K562 (cell line): Measurements from ENCODE around the gene TEX30. TPM values are rescaled to one million over a fixed set of nuclear protein-coding genes. Genes with fewer than 3 reads are reported as not detected.

Source experiments
- ATAC-seq: fragments of 200-7000 bp; cut with Tn5 transposase; 3 replicates; pipeline ENCODE4 v1.9.1; 2020; ENCODE audit warnings: moderate library complexity
- BruUV-seq: library from RNA; stranded (reverse); fragments of 400-500 nt; replicated peaks from 2 replicates; lab custom pipeline; 2021; lab: Mats Ljungman, UMichigan
- CTCF ChIA-PET: fragments of 300-600 bp; formaldehyde crosslinking; extraction: SDS; loops from one replicate; lab custom pipeline; 2021; ENCODE audit warnings: low intra/inter-chr PET ratio; lab: Yijun Ruan, JAX
- POLR2A ChIA-PET: fragments of 300-600, 350-650 bp; sonication (Branson Sonifier 250); formaldehyde crosslinking; extraction: SDS; loops from one replicate; lab custom pipeline; 2021; ENCODE audit warnings: antibody characterized with exemption, inconsistent platforms; lab: Yijun Ruan, JAX
- DNase-seq, 4 experiments: peaks; one replicate each; pipeline versions ENCODE4 v3.0.0 to v3.0.0-alpha.2; 2011 to 2018; ENCODE audit warnings: low spot score in 3 of 4, mixed read lengths in 3 of 4; ENCODE audit errors: extremely low read depth in 1 of 4
- FAIRE-seq: peaks from 2 replicates; lab custom pipeline; 2011; peaks lifted over from hg19 to GRCh38; lab: Jason Lieb, UNC
- H2AFZ ChIP-seq: 2 replicates; pipeline ENCODE4 v1.6.0; 2011; ENCODE audit warnings: low read depth, low read length, control low read depth, inconsistent platforms
- H3K27ac ChIP-seq: fragments of 200-600 bp; 3 replicates; pipeline ENCODE4 v1.8.0; 2011; ENCODE audit warnings: low read depth, mild to moderate bottlenecking, control low read depth, inconsistent platforms, low read length, moderate library complexity, mixed read lengths; ENCODE audit errors: extremely low read depth
- H3K27me3 ChIP-seq, 2 experiments: fragments of 300-600 bp in 1 of 2; 2 replicates in 1 of 2; 3 replicates in 1 of 2; pipeline versions ENCODE4 v1.6.0 to v1.8.0; 2011; ENCODE audit warnings: inconsistent platforms in 2 of 2, low read length in 2 of 2, mild to moderate bottlenecking in 1 of 2, mixed read lengths in 1 of 2, moderate library complexity in 1 of 2; ENCODE audit not compliant: control insufficient read depth in 2 of 2, insufficient read depth in 2 of 2
- H3K36me3 ChIP-seq: fragments of 300-600 bp; 3 replicates; pipeline ENCODE4 v1.8.0; 2011; ENCODE audit warnings: mild to moderate bottlenecking, low read length, inconsistent platforms; ENCODE audit not compliant: control insufficient read depth, insufficient read depth
- H3K4me1 ChIP-seq, 2 experiments: fragments of 200-600 bp in 1 of 2; replicated peaks in 1 of 2; 2 replicates in 1 of 2; 3 replicates in 1 of 2; pipeline versions ENCODE4 v1.5.1 to v1.8.0; 2011; ENCODE audit warnings: inconsistent platforms in 2 of 2, low read length in 2 of 2, mild to moderate bottlenecking in 1 of 2, mixed read lengths in 1 of 2, moderate library complexity in 1 of 2; ENCODE audit not compliant: control insufficient read depth in 2 of 2, insufficient read depth in 2 of 2
- H3K4me2 ChIP-seq: 2 replicates; pipeline ENCODE4 v1.6.1; 2011; ENCODE audit warnings: low read length, control low read depth, inconsistent platforms, mixed read lengths; ENCODE audit not compliant: insufficient read depth
- H3K4me3 ChIP-seq: fragments of 200-600 bp; sonication (generic), shearing (Covaris generic); 2 replicates; pipeline ENCODE4 v1.5.1; 2016; ENCODE audit warnings: control low read depth, inconsistent platforms
- H3K79me2 ChIP-seq: fragments of 200-600 bp; 3 replicates; pipeline ENCODE4 v1.8.0; 2011; ENCODE audit warnings: low read length, inconsistent platforms; ENCODE audit not compliant: control insufficient read depth, insufficient read depth
- H3K9ac ChIP-seq, 2 experiments: 2 replicates each; pipeline versions ENCODE4 v1.6.0 to v1.6.1; 2011; ENCODE audit warnings: low read depth in 2 of 2, low read length in 2 of 2, control low read depth in 1 of 2, inconsistent platforms in 1 of 2, mild to moderate bottlenecking in 1 of 2, mixed read lengths in 1 of 2; ENCODE audit not compliant: insufficient read depth in 1 of 2
- H3K9me1 ChIP-seq: one replicate; pipeline ENCODE4 v1.6.0; 2011; ENCODE audit warnings: inconsistent platforms, mild to moderate bottlenecking, low read length, moderate library complexity; ENCODE audit not compliant: control insufficient read depth, insufficient read depth
- H3K9me3 ChIP-seq: replicated peaks from 2 replicates; pipeline ENCODE4 v1.5.1; 2011; ENCODE audit warnings: low read depth, low read length, inconsistent platforms; ENCODE audit not compliant: control insufficient read depth, insufficient read depth
- H4K20me1 ChIP-seq: replicated peaks from 2 replicates; pipeline ENCODE4 v1.6.1; 2011; ENCODE audit warnings: low read length, inconsistent platforms, mixed read lengths; ENCODE audit not compliant: control insufficient read depth, insufficient read depth
- BHLHE40 ChIP-seq: IDR thresholded peaks from 2 replicates; pipeline ENCODE4 v1.6.1; 2011; ENCODE audit warnings: low read length, improper control_type of control experiment
- FOXP1 ChIP-seq: sonication (generic); formaldehyde crosslinking; IDR thresholded peaks from 2 replicates; pipeline ENCODE4 v1.8.0; 2022; ENCODE audit warnings: mild to moderate bottlenecking, missing genetic modification reagents
- FUS ChIP-seq: fragments of 200-400 bp; formaldehyde crosslinking; optimal IDR thresholded peaks from 2 replicates; pipeline ENCODE3; 2017; ENCODE audit warnings: low read depth, low read length
- HDGF ChIP-seq: fragments of 450-650 bp; IDR thresholded peaks from 2 replicates; pipeline ENCODE4 v1.6.1; 2016
- KDM4B ChIP-seq, 2 experiments: fragments of 450-650 bp in 1 of 2; sonication (generic) in 1 of 2; IDR thresholded peaks; 2 replicates each; pipeline ENCODE4 v1.6.1; 2016 to 2017; ENCODE audit warnings: borderline replicate concordance in 2 of 2, antibody characterized with exemption in 1 of 2, low read depth in 1 of 2, mild to moderate bottlenecking in 1 of 2
- RAD21 ChIP-seq, 2 experiments: fragments of 250-450 bp in 1 of 2; fragments of 450-650 bp in 1 of 2; sonication (Bioruptor Pico) in 1 of 2; formaldehyde crosslinking in 1 of 2; IDR thresholded peaks in 1 of 2; conservative IDR thresholded peaks in 1 of 2; 2 replicates each; pipeline versions ENCODE4 v1.4.0 to v1.8.0; 2020 to 2022; ENCODE audit warnings: mild to moderate bottlenecking in 2 of 2, moderate library complexity in 1 of 2
- RFX5 ChIP-seq: IDR thresholded peaks from 2 replicates; pipeline ENCODE4 v1.6.1; 2011; ENCODE audit warnings: low read depth, mild to moderate bottlenecking, improper control_type of control experiment, low read length
- SMARCA4 ChIP-seq: fragments of 450-650 bp; IDR thresholded peaks from 2 replicates; pipeline ENCODE4 v1.6.1; 2016
- SRSF7 ChIP-seq: fragments of 200-400 bp; formaldehyde crosslinking; optimal IDR thresholded peaks from 2 replicates; pipeline ENCODE3; 2017; ENCODE audit warnings: mild to moderate bottlenecking, low read depth, low read length
- TCF7L2 ChIP-seq: fragments of 150-350 bp; IDR thresholded peaks from 2 replicates; pipeline ENCODE4 v1.6.1; 2016; ENCODE audit warnings: low read depth, mild to moderate bottlenecking, low read length, moderate library complexity
- ZNF134 ChIP-seq: fragments of 250-450 bp; sonication (Bioruptor Pico); conservative IDR thresholded peaks from 2 replicates; pipeline ENCODE4 v1.4.0; 2020
- ZNF239 ChIP-seq: fragments of 250-450 bp; sonication (Bioruptor Pico); IDR thresholded peaks from 2 replicates; pipeline ENCODE4 v1.4.0; 2020; ENCODE audit warnings: mild to moderate bottlenecking
- ZNF311 ChIP-seq: fragments of 250-450 bp; sonication (Bioruptor Pico); IDR thresholded peaks from 2 replicates; pipeline ENCODE4 v1.4.0; 2020; ENCODE audit warnings: mild to moderate bottlenecking, moderate library complexity
- ZNF561 ChIP-seq: fragments of 450-650 bp; formaldehyde crosslinking; conservative IDR thresholded peaks from 2 replicates; pipeline ENCODE4 v1.4.0; 2020; ENCODE audit warnings: mild to moderate bottlenecking, moderate library complexity
- WGBS: fragments of 100-300 bp; shearing (Covaris generic); methylation state at CpG from one replicate; pipeline ENCODE4 v1.1.6; 2016; ENCODE audit warnings: low coverage, mixed read lengths; ENCODE audit not compliant: insufficient coverage; ENCODE audit errors: missing lambda C conversion rate; 5-methylcytosine and 5-hydroxymethylcytosine counted together
- in situ Hi-C: fragments of 300-500 bp; cut with MboI; formaldehyde crosslinking; loops from 4 replicates; pipeline ENCODE4 v1.15.0; 2018; ENCODE audit warnings: inconsistent platforms, mixed read lengths
- intact Hi-C: fragments of 100-400 bp; cut with micrococcal nuclease; formaldehyde crosslinking; loops from 2 replicates; pipeline ENCODE4 v1.14.2; 2022
- polyA plus RNA-seq, 8 experiments: library from polyadenylated mRNA; depleted of rRNA in 4 of 8; stranded (reverse) in 5 of 8; unstranded in 3 of 8; fragments of >200 nt; fragmentation: Nextera tagmentation in 2 of 8; fragmentation: Illumina TruSeq in 1 of 8; extraction: Ambion mirVana in 2 of 8; extraction: Trizol in 1 of 8; gene quantifications; 2 replicates each; pipeline versions ENCODE4 v1.2.1 to v1.2.3, GENCODE V29; 2011 to 2014; ENCODE audit warnings: inconsistent platforms in 1 of 8, missing spikeins in 1 of 8
- total RNA-seq, 7 experiments: library from RNA; depleted of rRNA in 6 of 7; stranded (reverse); fragments of >200 nt in 6 of 7; fragmentation: Illumina TruSeq in 2 of 7; extraction: Trizol in 2 of 7; gene quantifications; 2 replicates each; pipeline versions ENCODE4 v1.2.1 to v1.2.3, GENCODE V29; 2011 to 2021; ENCODE audit warnings: low replicate concordance in 1 of 7
- TF ChIP-seq, protein P1 (sequence below): fragments of 250-450 bp; sonication (Bioruptor Pico); IDR thresholded peaks from 2 replicates; pipeline ENCODE4 v1.8.0; 2021; ENCODE audit warnings: mild to moderate bottlenecking, moderate library complexity
- TF ChIP-seq, protein P2 (sequence below): fragments of 450-650 bp; IDR thresholded peaks from 2 replicates; pipeline ENCODE4 v1.6.1; 2018; ENCODE audit not compliant: partially characterized antibody
- TF ChIP-seq, protein P3 (sequence below): fragments of 200-800 bp; sonication (Bioruptor generic); IDR thresholded peaks from 2 replicates; pipeline ENCODE4 v1.6.1; 2017; ENCODE audit warnings: missing genetic modification characterization, missing compliant biosample characterization

TEX30 gene
- total and polyA plus RNA-seq, 9 of the 15 experiments (the other 6 are each of a cell fraction or from before 2014, with no cell fraction given): 24.1 to 143 (median 37.3) TPM

DNA sequence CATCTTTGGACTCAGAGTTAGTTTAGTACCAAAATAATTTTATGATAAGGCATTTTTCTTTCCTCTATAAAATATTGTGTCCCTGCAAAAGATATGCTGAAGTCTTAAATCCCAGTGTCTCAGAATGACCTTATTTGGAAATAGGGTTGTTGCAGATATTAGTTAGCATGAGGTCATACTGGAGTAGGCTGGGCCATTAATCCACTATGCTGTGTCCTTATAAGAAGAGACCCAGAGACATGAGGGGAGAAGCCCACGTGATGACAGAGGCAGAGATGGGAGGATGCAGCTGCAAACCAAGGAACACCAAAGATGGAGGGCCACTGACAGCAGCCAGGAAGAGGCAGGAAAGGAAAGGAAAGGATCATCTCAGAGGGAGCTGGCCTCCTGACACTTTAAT lies 18.8 kb upstream of the TEX30 start:
- Histone ChIP-seq H4K20me1 (no peaks in the 10 kb centered on the region), H3K9ac (no peak overlapping the region), H3K9me1 (no peaks in the 10 kb centered on the region), H3K27me3 (no peaks in the 10 kb centered on the region), H3K4me1 (no peaks in the 10 kb centered on the region; a peak in 1 of 5 replicates), H3K27ac (no peak overlapping the region), H3K9me3 (no peaks in the 10 kb centered on the region), H3K36me3 (peaks cover 14% of the 10 kb centered on the region; the same call in 1 of the 3 replicates), H3K79me2 (no peaks in the 10 kb centered on the region), H3K4me2 (no peak overlapping the region), H3K4me3 (no peak overlapping the region), H2AFZ (no peak overlapping the region)
- ATAC-seq: no peak
- in situ Hi-C loops: no loop called here
- CTCF ChIA-PET: no interaction called here
- DNase-seq: no peak
- 86% methylated on average over 1 of the region's 1 CpG for WGBS
- FAIRE-seq: no peak
- POLR2A ChIA-PET: no interaction called here
- BruUV-seq: no TSS peak
- intact Hi-C loops: no loop called here
- TF ChIP-seq BHLHE40 (no peak), ZNF239 (CRISPR knock-in tag) (no peak), FOXP1 (CRISPR knock-in tag) (no peak), SMARCA4 (no peak), SRSF7 (no peak), KDM4B (IDR thresholded peaks at IDR 0.05; ENCODE audit: borderline replicate concordance in 2 of 2, low read depth in 1 of 2) (no peak), ZNF561 (no peak), ZNF134 (CRISPR knock-in tag) (no peak), RFX5 (no peak), ZNF311 (CRISPR knock-in tag) (no peak), TCF7L2 (no peak), HDGF (no peak), FUS (no peak), RAD21 (CRISPR knock-in tag; conservative IDR thresholded peaks at IDR 0.05 in 1 of 2, IDR thresholded peaks at IDR 0.05 in 1 of 2) (no peak)
- TF ChIP-seq, protein P1, sequence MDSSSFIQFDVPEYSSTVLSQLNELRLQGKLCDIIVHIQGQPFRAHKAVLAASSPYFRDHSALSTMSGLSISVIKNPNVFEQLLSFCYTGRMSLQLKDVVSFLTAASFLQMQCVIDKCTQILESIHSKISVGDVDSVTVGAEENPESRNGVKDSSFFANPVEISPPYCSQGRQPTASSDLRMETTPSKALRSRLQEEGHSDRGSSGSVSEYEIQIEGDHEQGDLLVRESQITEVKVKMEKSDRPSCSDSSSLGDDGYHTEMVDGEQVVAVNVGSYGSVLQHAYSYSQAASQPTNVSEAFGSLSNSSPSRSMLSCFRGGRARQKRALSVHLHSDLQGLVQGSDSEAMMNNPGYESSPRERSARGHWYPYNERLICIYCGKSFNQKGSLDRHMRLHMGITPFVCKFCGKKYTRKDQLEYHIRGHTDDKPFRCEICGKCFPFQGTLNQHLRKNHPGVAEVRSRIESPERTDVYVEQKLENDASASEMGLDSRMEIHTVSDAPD (CRISPR knock-in tag): no peak
- TF ChIP-seq, protein P2, sequence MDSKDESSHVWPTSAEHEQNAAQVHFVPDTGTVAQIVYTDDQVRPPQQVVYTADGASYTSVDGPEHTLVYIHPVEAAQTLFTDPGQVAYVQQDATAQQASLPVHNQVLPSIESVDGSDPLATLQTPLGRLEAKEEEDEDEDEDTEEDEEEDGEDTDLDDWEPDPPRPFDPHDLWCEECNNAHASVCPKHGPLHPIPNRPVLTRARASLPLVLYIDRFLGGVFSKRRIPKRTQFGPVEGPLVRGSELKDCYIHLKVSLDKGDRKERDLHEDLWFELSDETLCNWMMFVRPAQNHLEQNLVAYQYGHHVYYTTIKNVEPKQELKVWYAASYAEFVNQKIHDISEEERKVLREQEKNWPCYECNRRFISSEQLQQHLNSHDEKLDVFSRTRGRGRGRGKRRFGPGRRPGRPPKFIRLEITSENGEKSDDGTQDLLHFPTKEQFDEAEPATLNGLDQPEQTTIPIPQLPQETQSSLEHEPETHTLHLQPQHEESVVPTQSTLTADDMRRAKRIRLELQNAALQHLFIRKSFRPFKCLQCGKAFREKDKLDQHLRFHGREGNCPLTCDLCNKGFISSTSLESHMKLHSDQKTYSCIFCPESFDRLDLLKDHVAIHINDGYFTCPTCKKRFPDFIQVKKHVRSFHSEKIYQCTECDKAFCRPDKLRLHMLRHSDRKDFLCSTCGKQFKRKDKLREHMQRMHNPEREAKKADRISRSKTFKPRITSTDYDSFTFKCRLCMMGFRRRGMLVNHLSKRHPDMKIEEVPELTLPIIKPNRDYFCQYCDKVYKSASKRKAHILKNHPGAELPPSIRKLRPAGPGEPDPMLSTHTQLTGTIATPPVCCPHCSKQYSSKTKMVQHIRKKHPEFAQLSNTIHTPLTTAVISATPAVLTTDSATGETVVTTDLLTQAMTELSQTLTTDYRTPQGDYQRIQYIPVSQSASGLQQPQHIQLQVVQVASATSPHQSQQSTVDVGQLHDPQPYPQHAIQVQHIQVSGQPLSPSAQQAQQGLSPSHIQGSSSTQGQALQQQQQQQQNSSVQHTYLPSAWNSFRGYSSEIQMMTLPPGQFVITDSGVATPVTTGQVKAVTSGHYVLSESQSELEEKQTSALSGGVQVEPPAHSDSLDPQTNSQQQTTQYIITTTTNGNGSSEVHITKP: no peak
- TF ChIP-seq, protein P3, sequence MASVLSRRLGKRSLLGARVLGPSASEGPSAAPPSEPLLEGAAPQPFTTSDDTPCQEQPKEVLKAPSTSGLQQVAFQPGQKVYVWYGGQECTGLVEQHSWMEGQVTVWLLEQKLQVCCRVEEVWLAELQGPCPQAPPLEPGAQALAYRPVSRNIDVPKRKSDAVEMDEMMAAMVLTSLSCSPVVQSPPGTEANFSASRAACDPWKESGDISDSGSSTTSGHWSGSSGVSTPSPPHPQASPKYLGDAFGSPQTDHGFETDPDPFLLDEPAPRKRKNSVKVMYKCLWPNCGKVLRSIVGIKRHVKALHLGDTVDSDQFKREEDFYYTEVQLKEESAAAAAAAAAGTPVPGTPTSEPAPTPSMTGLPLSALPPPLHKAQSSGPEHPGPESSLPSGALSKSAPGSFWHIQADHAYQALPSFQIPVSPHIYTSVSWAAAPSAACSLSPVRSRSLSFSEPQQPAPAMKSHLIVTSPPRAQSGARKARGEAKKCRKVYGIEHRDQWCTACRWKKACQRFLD (CRISPR knock-in tag): no peak
- TF ChIP-seq, all 486 proteins: peak for 0
